ENCODE measurements around the gene STIM2. TPM values are rescaled to one million over a fixed set of nuclear protein-coding genes. Genes with fewer than 3 reads are reported as not detected.

STIM2 gene
- total and polyA plus RNA-seq, 10 of the 15 experiments (the other 5 are each of a cell fraction or from before 2014, with no cell fraction given) = 4.7 to 41.5 (median 16.9) TPM

DNA sequence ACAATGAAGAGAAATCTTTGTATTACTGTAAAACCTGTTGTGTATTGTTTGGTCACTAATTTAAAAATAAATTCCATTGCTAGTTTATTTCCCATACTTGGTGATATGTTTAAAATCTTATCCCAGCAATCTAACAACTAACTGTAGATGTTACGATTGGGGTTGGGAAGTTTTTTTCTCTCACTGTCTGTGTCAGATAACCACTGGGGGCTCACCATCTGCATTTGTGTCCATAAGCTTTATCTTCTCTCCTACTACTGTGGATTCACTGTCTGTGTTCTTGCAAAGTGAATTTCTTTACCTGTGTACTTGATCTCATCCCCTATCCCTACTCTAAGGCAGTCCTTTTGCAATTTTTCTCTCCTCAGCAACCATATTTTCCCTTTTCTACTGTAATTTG lies 81.3 kb downstream of the STIM2 start:
- no peak overlapping the region for H3K27ac ChIP-seq (ENCODE audit: control insufficient read depth, insufficient read depth)
- 100% methylated on average over 1 of the region's 1 CpG for WGBS (ENCODE audit: insufficient coverage, insufficient replicate concordance, low lambda C conversion rate, missing lambda C conversion rate)
- ChIA-PET CTCF (no interaction called here), POLR2A (interaction anchor here (0.9 to 1.8 kb wide), 2 partner anchors 10 to 23 kb away, joined by 3 to 4 read pairs; no protein-coding TSS in a partner anchor), SMC1A (ENCODE audit: uncharacterized antibody, unreplicated experiment) (interaction anchor here (1.3 kb wide), 1 partner anchor 56 kb away, joined by 5 read pairs; no protein-coding TSS in a partner anchor), RAD21 (ENCODE audit: unreplicated experiment) (no interaction called here)
- no peak for TF ChIP-seq SRF (IDR thresholded peaks at IDR 0.05; ENCODE audit: low read depth in 2 of 2, low read length in 2 of 2)
- TF ChIP-seq PML (IDR thresholded peaks at IDR 0.05; ENCODE audit: low read length) = no peak
- H4K20me1 ChIP-seq (ENCODE audit: control insufficient read depth, insufficient read depth) = no peaks in the 10 kb centered on the region
- FAIRE-seq = no peak
- no peak overlapping the region for H3K4me2 ChIP-seq (ENCODE audit: control insufficient read depth, insufficient read depth)
- intact Hi-C loops (cut with micrococcal nuclease; ENCODE audit: unreplicated experiment) (no loop called here), in situ Hi-C loops (cut with MboI) (no loop called here)
- no peak overlapping the region for H3K9ac ChIP-seq (ENCODE audit: control insufficient read depth, insufficient read depth, low read length)
- no peaks in the 10 kb centered on the region; a peak in 1 of 4 replicates for H3K36me3 ChIP-seq (ENCODE audit: control insufficient read depth in 2 of 2, insufficient read depth in 2 of 2, low read length in 1 of 2)
- no peaks in the 10 kb centered on the region for H3K27me3 ChIP-seq (replicated peaks in 1 of 2; ENCODE audit: control insufficient read depth in 2 of 2, insufficient read depth in 2 of 2, low read length in 1 of 2)
- no peak overlapping the region for H2AFZ ChIP-seq (ENCODE audit: control insufficient read depth, low read depth, low read length)
- no TSS peak for BruUV-seq (replicated peaks)
- no peak; the same call in 2 of the 3 replicates for ATAC-seq
- H3K9me3 ChIP-seq (replicated peaks; ENCODE audit: control insufficient read depth, insufficient read depth, low read length) = peaks cover 4% of the 10 kb centered on the region
- H3K79me2 ChIP-seq (ENCODE audit: control insufficient read depth, insufficient read depth, low read length) = no peaks in the 10 kb centered on the region; the same call in 1 of the 2 replicates
- H3K4me1 ChIP-seq (ENCODE audit: control insufficient read depth, insufficient read depth, low read length) = no peaks in the 10 kb centered on the region
- no peak for DNase-seq (ENCODE audit: low read depth, low spot score)
- H3K4me3 ChIP-seq = no peak overlapping the region

DNA sequence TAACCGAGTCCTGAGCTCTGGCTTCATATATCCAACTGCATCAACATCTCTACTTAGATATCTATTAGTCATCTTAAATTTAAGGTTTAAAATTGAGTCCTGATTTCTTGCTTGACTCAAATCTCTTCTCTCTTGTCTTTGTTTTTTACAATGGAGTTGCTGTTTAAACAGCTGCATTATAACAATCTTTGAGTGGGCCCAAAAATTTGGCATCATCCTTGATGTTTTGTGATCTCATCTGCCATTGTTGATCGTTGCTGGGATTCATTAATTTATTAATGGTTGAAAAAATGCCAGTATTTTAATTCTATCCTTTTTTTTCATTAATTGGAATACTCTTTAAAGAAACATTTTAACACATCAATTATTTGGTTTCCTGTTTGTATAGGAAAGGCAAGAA lies 82.2 kb downstream of the STIM2 start:
- ChIA-PET RAD21 (ENCODE audit: unreplicated experiment) (no interaction called here), CTCF (no interaction called here), SMC1A (ENCODE audit: uncharacterized antibody, unreplicated experiment) (interaction anchor here (0.8 to 1.3 kb wide), 2 partner anchors 9 to 57 kb away, joined by 4 to 5 read pairs; no protein-coding TSS in a partner anchor), POLR2A (interaction anchor here (0.9 to 1.8 kb wide), 2 partner anchors 10 to 22 kb away, joined by 3 to 4 read pairs; no protein-coding TSS in a partner anchor)
- TF ChIP-seq STAT3 (IDR thresholded peaks at IDR 0.05; ENCODE audit: low read depth, low read length) (no peak), CREB1 (IDR thresholded peaks at IDR 0.05; ENCODE audit: low read depth) (no peak), MYC (IDR thresholded peaks at IDR 0.05; ENCODE audit: insufficient read depth, insufficient read length, insufficient replicate concordance, low read length, severe bottlenecking) (no peak), ZNF24 (IDR thresholded peaks at IDR 0.05) (no peak), KAT2A (conservative IDR thresholded peaks at IDR 0.05; ENCODE audit: control insufficient read depth, low read depth, low read length) (no peak), CBX3 (IDR thresholded peaks at IDR 0.05; ENCODE audit: borderline replicate concordance, low read depth) (no peak), SIX5 (IDR thresholded peaks at IDR 0.05; ENCODE audit: low read depth, low read length, severe bottlenecking) (no peak), MXI1 (IDR thresholded peaks at IDR 0.05; ENCODE audit: low read depth, low read length) (no peak), HDGF (IDR thresholded peaks at IDR 0.05) (no peak), ZNF622 (IDR thresholded peaks at IDR 0.05) (no peak)
- TF ChIP-seq, protein P1, sequence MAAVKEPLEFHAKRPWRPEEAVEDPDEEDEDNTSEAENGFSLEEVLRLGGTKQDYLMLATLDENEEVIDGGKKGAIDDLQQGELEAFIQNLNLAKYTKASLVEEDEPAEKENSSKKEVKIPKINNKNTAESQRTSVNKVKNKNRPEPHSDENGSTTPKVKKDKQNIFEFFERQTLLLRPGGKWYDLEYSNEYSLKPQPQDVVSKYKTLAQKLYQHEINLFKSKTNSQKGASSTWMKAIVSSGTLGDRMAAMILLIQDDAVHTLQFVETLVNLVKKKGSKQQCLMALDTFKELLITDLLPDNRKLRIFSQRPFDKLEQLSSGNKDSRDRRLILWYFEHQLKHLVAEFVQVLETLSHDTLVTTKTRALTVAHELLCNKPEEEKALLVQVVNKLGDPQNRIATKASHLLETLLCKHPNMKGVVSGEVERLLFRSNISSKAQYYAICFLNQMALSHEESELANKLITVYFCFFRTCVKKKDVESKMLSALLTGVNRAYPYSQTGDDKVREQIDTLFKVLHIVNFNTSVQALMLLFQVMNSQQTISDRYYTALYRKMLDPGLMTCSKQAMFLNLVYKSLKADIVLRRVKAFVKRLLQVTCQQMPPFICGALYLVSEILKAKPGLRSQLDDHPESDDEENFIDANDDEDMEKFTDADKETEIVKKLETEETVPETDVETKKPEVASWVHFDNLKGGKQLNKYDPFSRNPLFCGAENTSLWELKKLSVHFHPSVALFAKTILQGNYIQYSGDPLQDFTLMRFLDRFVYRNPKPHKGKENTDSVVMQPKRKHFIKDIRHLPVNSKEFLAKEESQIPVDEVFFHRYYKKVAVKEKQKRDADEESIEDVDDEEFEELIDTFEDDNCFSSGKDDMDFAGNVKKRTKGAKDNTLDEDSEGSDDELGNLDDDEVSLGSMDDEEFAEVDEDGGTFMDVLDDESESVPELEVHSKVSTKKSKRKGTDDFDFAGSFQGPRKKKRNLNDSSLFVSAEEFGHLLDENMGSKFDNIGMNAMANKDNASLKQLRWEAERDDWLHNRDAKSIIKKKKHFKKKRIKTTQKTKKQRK (IDR thresholded peaks at IDR 0.05; ENCODE audit: low read depth, low read length) = no peak
- Histone ChIP-seq H3K27me3 (replicated peaks in 1 of 2; ENCODE audit: control insufficient read depth in 2 of 2, insufficient read depth in 2 of 2, low read length in 1 of 2) (no peaks in the 10 kb centered on the region), H3K9ac (ENCODE audit: control insufficient read depth, insufficient read depth, low read length) (no peak overlapping the region), H3K79me2 (ENCODE audit: control insufficient read depth, insufficient read depth, low read length) (no peaks in the 10 kb centered on the region; the same call in 1 of the 2 replicates), H2AFZ (ENCODE audit: control insufficient read depth, low read depth, low read length) (no peak overlapping the region), H3K36me3 (ENCODE audit: control insufficient read depth in 2 of 2, insufficient read depth in 2 of 2, low read length in 1 of 2) (no peaks in the 10 kb centered on the region; a peak in 1 of 4 replicates), H3K4me1 (ENCODE audit: control insufficient read depth, insufficient read depth, low read length) (no peaks in the 10 kb centered on the region), H3K4me2 (ENCODE audit: control insufficient read depth, insufficient read depth) (no peak overlapping the region), H3K9me3 (replicated peaks; ENCODE audit: control insufficient read depth, insufficient read depth, low read length) (peaks cover 4% of the 10 kb centered on the region), H3K27ac (ENCODE audit: control insufficient read depth, insufficient read depth) (no peak overlapping the region), H4K20me1 (ENCODE audit: control insufficient read depth, insufficient read depth) (no peaks in the 10 kb centered on the region), H3K4me3 (no peak overlapping the region)
- intact Hi-C loops (cut with micrococcal nuclease; ENCODE audit: unreplicated experiment) (no loop called here), in situ Hi-C loops (cut with MboI) (no loop called here)
- ATAC-seq (no peak), DNase-seq (ENCODE audit: low read depth, low spot score) (no peak), FAIRE-seq (no peak)
- WGBS (ENCODE audit: insufficient coverage, insufficient replicate concordance, low lambda C conversion rate, missing lambda C conversion rate) = 92% methylated on average over 2 of the region's 2 CpGs
- BruUV-seq (replicated peaks) = no TSS peak

All from GM12878 (cell line).